KOPT-K1 (cell line): ENCODE measurements around the gene C4BPB.
"Not testable (repeated sequence)": the region's sequence is repeated elsewhere in the genome, so short reads cannot be mapped to it uniquely, and the experiment has no call there.

ENCODE experiments used
- H3K27ac ChIP-seq: fragments of 200-600 bp; sonication (generic); 2 replicates; pipeline ENCODE4 v1.5.1; 2016; ENCODE audit warnings: antibody characterized with exemption, mild to moderate bottlenecking, low read depth, low read length; ENCODE audit not compliant: poor library complexity, severe bottlenecking
- H3K36me3 ChIP-seq: fragments of 200-600 bp; sonication (generic); 2 replicates; pipeline ENCODE4 v1.5.1; 2017; ENCODE audit warnings: antibody characterized with exemption, mild to moderate bottlenecking, low read length, moderate library complexity; ENCODE audit not compliant: insufficient read depth
- H3K9me3 ChIP-seq: fragments of 200-600 bp; sonication (generic); 2 replicates; pipeline ENCODE4 v1.5.1; 2017; ENCODE audit warnings: antibody characterized with exemption, low read length, mild to moderate bottlenecking; ENCODE audit not compliant: insufficient read depth, poor library complexity, severe bottlenecking

C4BPB gene, protein sequence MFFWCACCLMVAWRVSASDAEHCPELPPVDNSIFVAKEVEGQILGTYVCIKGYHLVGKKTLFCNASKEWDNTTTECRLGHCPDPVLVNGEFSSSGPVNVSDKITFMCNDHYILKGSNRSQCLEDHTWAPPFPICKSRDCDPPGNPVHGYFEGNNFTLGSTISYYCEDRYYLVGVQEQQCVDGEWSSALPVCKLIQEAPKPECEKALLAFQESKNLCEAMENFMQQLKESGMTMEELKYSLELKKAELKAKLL

DNA sequence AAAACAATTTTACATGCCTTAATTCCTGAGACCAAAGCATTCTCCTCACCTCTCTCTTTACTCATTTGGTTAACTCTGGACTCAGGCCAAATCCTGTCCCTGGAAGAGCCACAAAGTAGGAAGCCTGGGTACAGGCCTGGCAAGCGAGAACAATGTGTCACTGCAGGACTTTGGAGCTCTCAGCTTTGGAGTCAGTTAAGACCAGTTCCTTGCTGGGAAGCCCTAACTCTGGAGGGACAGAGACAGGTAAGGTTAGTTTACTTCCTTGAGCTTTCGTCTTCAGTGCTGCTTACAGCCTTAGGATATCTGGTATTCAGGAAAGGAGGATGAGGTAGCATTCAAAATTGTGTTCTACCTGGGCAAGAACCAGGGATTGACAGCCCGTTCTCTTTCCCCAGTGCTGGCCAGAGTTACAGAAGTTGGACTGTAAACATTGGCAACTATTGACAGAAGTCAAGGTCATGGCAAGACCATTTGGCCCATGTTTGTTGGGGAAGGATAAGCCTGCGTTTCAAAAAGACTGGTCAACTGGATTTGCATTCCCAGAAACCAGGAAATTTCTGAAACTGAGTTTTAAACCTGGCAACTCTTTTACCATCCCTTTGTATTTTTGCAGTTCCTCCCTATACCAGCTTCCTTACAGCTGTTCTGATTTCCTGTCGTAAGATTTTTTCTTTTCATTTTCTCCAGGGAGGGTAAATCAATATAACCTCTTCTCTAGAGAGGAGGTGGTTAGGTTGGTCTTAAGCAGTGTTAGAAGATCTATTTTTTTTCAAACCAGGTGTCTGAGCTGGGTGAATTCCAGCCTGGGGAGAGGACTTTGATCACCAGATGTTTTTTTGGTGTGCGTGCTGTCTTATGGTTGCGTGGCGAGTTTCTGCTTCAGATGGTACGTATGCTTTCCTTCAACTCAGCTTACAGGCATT lies at the start of gene C4BPB:
C4BPB (plus strand) TSS at position 160 of the 926 bp plus-strand sequence; CDS start at position 832, 672 bp downstream.
- H3K36me3 ChIP-seq = no peaks in the 10 kb centered on the region
- H3K9me3 ChIP-seq = no peaks in the 10 kb centered on the region
- H3K27ac ChIP-seq = peak within 1 kb of the TSS; percentile 30

- H3K27ac ChIP-seq = no peak overlapping the region
- H3K9me3 ChIP-seq = no peaks in the 10 kb centered on the region
- peaks cover 16% of the 10 kb centered on the region for H3K36me3 ChIP-seq
Observed at GRCh38 chr1:207039380-207040180, 49.1 kb upstream of the C4BPB start.

- no peaks in the 10 kb centered on the region for H3K9me3 ChIP-seq
- H3K27ac ChIP-seq = no peak overlapping the region
Observed at GRCh38 chr1:207040181-207040533, 48.5 kb upstream of the C4BPB start.

GRCh38 chr1:207041397-207041796 lies 47.3 kb upstream of the C4BPB start:
- H3K27ac ChIP-seq, H3K9me3 ChIP-seq: not testable (repeated sequence)
- H3K36me3 ChIP-seq = peaks cover 28% of the 10 kb centered on the region

More at GRCh38 chr1:207040181-207040533, 48.5 kb upstream of the C4BPB start:
- peaks cover 16% of the 10 kb centered on the region for H3K36me3 ChIP-seq

DNA sequence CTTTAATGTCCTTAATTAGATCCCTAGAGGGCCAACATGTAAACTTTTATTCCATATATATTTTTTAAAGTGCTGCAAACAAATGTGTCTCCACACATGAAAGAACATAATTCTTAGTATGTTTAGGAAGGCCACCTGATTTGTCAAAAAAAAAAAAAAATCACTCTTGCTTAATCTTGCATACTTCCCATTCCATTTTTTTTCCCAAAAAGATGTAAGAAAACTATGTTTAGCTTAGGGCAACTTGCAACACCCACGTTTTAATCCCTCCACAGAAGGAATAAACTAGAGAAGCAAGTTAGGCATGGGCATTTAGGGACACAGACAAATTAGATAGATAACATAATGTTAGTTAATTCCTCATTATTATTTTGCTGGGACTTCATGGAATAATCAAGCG lies 43.2 kb upstream of the C4BPB start:
- no peaks in the 10 kb centered on the region for H3K9me3 ChIP-seq
- H3K27ac ChIP-seq = no peak overlapping the region
- peaks cover 59% of the 10 kb centered on the region for H3K36me3 ChIP-seq

- H3K9me3 ChIP-seq = no peaks in the 10 kb centered on the region
- H3K27ac ChIP-seq = no peak overlapping the region
- peaks cover 59% of the 10 kb centered on the region for H3K36me3 ChIP-seq
Observed at GRCh38 chr1:207047505-207047904, 41.2 kb upstream of the C4BPB start.

- Histone ChIP-seq H3K36me3 (peaks cover 58% of the 10 kb centered on the region), H3K27ac (no peak overlapping the region)
Observed at GRCh38 chr1:207048041-207048440, 40.6 kb upstream of the C4BPB start.

DNA sequence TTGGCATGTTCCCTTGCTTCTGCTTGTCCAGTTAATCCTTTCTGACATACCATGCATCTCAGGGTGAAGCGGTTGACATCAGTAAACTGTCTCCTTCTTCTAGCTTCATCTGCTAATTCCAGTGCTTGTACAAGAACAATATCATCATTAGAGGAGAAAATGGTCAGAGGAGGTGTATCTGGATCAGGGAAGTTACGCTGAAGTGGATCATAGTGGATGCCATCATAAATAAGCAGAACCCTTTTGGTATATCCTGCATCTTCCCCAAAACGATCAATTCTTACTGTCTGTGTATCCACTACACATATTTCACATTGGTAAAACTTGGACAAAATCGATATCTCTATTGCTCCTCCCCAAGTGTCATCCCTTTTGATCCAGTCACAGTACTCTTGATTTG lies 39.6 kb upstream of the C4BPB start:
- H3K27ac ChIP-seq = no peak overlapping the region
- H3K9me3 ChIP-seq = no peaks in the 10 kb centered on the region

More at GRCh38 chr1:207048041-207048440, 40.6 kb upstream of the C4BPB start:
- H3K9me3 ChIP-seq = no peaks in the 10 kb centered on the region

GRCh38 chr1:207049514-207049913 lies 39.1 kb upstream of the C4BPB start:
- Histone ChIP-seq H3K27ac (peak overlapping the region; percentile 16), H3K36me3 (peaks cover 44% of the 10 kb centered on the region), H3K9me3 (no peaks in the 10 kb centered on the region)

More for the DNA sequence above, 39.6 kb upstream of the C4BPB start:
- H3K36me3 ChIP-seq = peaks cover 48% of the 10 kb centered on the region

- H3K9me3 ChIP-seq = no peaks in the 10 kb centered on the region
- H3K36me3 ChIP-seq = peaks cover 43% of the 10 kb centered on the region
- H3K27ac ChIP-seq = peak overlapping the region; percentile 78
Observed at GRCh38 chr1:207049974-207050391, 38.7 kb upstream of the C4BPB start.

DNA sequence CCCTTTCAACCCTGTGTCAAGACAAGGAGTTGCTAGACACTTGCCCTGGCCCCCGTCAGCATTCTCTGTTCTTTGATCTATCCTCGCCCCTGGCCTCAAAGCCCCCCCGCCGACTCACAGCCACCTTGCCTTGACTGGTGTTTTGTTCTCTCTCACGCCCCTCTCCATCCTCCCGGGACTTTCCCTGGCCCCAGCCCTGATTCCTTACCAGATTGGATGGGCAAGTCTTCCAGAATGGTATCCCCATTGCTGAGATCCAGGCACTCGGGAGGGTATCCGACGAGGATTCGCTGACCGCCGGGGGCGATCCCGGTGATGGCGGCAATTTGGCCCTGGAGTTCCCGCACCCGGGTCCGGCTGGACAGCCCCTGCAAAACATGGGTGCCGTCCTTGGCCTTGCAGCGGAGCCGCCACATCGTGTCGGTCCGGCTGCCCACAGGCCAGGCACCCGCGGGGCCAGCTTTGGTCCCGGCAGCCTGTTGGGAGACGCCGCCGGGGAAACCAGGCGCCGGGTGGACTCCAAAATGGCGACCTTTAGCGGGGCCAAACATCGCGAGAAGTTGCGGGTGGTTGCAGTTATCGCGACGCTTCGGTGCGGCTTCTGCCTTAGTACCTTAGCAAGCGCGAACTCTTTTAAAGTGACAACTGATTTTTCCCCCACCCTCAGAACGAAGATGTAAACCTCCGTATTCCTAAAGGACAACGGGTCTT lies 38.0 kb upstream of the C4BPB start:
- H3K36me3 ChIP-seq = peaks cover 39% of the 10 kb centered on the region
- peak overlapping the region; percentile 78 for H3K27ac ChIP-seq

GRCh38 chr1:207051191-207051943 lies 37.3 kb upstream of the C4BPB start, which contains the start of gene YOD1:
Gene YOD1, minus strand, starts transcription at chr1:207051208. Its CDS starts 178 bp downstream, at chr1:207051030.
- Histone ChIP-seq H3K27ac (peak within 1 kb of the TSS; percentile 78), H3K36me3 (peaks cover 32% of the 10 kb centered on the region), H3K9me3 (no peaks in the 10 kb centered on the region)

More for the DNA sequence above, 38.0 kb upstream of the C4BPB start:
- no peaks in the 10 kb centered on the region for H3K9me3 ChIP-seq

GRCh38 chr1:207052911-207053769 lies 35.5 kb upstream of the C4BPB start, which contains the start of gene PFKFB2:
Gene PFKFB2, plus strand, starts transcription at chr1:207053275. Its CDS starts 1,443 bp downstream, at chr1:207054718.
- Histone ChIP-seq H3K9me3 (no peaks in the 10 kb centered on the region), H3K36me3 (peaks cover 14% of the 10 kb centered on the region), H3K27ac (peak within 1 kb of the TSS; percentile 32)
